Smooth muscle cell of the brain vasculature (primary cell): ENCODE measurements around the gene MBOAT2.
"Not testable (repeated sequence)": the region's sequence is repeated elsewhere in the genome, so short reads cannot be mapped to it uniquely, and the experiment has no call there.

ENCODE experiments used
- DNase-seq: peaks from one replicate; pipeline ENCODE4 v3.0.0-alpha.2; 2012; ENCODE audit warnings: low read depth, low spot score

Gene MBOAT2

DNA sequence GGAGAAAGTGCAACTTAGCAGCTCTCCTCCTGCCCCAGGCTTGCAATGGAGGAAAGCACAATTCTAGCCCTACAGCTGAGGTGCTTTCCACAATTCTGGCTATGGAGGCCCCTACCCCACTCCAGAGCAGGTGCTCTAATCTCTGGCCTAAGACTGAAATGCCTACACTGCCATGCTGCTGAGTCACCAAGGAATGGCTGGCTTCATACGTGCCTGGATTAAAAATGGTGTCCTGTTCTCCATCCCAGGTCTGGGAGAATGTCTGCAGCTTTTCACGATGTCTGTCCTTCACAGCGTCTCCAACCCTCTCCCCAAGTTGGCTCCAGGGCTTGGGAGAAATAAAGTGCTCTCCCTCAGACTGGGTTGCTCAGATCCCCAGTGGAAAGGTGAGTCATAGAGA is 48.5 kb downstream of the MBOAT2 start:
- no peak for DNase-seq

DNA sequence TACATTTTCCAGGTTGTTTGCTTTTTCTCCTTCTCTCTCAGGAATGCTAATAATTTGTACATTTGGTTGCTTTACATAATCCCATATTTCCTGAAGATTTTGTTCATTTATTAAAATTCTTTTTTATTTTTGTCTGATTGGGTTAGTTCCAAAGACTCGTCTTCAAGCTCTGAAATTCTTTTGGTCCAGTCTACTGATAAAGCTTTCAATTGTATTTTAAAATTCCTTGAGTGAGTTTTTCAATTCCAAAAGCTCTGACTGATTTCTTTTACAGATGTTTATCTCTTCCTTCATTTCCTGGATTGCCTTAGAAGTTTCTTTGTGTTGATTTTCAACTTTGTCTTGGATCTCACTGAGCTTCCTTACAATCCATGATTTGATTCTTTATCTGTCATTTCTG is 50.0 kb downstream of the MBOAT2 start:
- DNase-seq = no peak

DNA sequence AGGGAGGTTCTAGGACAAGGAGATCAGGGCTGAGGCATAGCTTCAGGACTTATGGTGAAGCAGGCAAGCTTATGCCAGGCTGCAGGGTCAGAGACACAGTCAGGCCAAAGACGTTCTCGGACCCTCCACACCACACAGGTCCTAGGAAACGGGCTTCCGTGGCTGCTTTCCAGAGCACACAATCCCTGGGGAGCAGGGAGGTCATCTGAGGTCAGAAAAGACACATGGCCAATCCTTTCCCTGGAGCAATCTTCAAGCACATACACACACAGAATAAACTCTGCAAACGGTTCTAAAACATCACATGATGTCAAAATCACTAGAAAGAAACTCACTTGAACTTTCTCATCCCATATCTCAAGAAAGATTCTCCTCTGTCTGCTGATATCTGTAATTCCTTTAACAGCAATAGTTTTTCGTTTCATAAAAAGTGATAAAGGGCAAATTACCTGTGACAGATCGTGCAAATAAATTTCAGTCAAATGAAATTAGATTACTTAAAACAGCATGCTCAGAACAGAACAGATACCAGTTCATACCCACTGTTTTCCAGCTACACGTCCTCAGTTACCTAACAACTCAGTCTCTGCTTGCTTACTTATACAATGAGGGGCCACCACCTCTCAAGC is 63.9 kb downstream of the MBOAT2 start:
- DNase-seq = no peak

DNA sequence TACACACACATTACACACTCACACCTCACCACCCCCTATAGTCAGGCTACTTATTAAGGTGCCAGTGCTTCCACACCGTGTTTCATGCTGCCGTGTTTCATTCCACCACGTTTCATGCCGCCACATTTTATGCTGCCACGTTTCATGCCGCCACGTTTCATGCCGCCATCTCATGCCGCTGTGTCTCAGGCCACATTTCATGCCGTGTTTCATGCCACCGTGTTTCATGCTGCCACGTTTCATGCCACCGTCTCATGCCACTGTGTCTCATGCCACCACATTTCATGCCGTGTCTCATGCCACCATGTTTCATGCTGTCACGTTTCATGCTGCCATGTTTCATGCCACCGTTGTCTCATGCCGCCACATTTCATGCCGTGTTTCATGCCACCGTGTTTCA is 65.1 kb downstream of the MBOAT2 start:
- no peak for DNase-seq

DNA sequence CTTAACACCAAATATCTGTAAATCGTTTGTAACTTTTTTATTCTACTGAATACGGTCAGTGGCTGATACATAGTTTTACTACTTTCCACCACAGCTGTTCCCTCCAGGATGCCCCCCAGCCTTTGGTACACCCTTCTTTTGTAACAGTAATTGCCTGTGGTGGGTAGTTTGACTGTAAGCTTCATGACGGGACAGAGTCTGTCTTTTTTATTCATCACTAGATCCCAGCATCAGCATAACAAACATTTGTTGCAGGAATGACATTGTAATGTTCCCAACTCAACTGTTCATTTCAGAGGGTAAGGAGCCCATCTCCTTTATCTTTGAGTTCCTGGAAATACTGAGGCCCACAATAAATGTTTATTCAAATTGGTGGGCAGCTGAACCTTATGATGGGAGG is 67.5 kb downstream of the MBOAT2 start:
- DNase-seq = no peak

DNA sequence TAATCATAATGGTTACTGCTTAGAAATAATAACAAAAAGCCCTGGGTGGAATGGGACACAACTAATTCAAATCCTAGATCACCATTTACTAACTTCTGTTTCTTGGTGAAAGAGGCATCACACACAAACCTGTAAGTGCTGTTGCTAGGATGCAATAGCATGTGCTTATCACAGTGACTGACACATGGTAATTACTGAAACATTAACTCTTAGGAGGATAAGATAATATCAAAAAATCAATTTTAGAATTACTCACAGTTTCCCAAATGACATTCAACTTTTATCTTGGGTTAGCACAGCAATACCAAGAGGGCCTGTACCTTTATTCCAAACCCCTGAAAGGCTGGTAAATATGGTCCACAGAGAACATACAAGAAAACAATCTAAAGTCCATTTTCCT is 69.1 kb downstream of the MBOAT2 start:
- no peak for DNase-seq

DNA sequence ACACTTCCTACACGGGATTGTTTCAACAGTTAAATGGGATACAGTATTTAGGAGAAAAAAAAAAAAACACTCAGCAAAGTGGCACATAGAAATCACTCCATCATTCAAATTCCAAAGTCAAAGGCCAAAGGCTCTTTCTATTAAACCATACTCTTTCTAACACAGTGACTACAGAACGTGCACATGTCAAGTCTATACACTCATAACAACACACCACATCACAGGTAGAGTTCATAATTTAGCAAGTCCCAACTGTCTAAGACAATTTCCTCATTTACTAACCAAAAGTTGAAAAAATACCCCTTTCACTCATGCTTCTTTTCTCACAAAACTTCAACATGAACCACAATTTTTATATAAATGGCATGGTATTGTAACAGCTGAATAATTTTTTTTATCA is 70.8 kb downstream of the MBOAT2 start:
- no peak for DNase-seq

DNA sequence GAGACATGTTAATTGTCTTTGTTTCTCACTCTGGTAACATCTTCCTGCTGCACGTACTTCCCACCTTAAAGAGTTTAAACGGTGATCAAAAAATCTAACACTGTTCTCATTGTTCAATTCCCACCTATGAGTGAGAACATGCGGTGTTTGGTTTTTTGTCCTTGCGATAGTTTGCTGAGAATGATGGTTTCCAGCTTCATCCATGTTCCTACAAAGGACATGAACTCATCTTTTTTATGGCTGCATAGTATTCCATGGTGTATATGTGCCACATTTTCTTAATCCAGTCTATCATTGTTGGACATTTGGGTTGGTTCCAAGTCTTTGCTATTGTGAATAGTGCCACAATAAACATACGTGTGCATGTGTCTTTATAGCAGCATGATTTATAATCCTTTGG is 73.3 kb downstream of the MBOAT2 start:
- DNase-seq = not testable (repeated sequence)

DNA sequence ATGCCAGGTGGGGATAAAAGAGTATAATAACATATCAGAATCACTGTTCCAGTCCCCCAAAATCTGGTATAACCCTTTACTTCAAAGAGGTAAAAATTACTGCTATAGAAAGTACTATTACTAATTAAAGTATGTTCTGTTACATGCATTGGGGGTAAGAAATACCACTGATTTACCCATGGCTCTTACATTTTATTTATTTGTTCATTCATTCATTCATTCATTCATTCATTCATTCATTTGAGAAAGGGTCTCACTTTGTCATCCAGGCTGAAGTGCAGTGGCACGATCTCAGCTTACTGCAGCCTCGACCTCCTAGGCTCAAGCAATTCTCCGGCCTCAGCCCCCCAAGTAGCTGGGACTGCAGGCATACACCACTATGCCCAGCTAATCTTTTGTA is 74.4 kb downstream of the MBOAT2 start:
- no peak for DNase-seq

DNA sequence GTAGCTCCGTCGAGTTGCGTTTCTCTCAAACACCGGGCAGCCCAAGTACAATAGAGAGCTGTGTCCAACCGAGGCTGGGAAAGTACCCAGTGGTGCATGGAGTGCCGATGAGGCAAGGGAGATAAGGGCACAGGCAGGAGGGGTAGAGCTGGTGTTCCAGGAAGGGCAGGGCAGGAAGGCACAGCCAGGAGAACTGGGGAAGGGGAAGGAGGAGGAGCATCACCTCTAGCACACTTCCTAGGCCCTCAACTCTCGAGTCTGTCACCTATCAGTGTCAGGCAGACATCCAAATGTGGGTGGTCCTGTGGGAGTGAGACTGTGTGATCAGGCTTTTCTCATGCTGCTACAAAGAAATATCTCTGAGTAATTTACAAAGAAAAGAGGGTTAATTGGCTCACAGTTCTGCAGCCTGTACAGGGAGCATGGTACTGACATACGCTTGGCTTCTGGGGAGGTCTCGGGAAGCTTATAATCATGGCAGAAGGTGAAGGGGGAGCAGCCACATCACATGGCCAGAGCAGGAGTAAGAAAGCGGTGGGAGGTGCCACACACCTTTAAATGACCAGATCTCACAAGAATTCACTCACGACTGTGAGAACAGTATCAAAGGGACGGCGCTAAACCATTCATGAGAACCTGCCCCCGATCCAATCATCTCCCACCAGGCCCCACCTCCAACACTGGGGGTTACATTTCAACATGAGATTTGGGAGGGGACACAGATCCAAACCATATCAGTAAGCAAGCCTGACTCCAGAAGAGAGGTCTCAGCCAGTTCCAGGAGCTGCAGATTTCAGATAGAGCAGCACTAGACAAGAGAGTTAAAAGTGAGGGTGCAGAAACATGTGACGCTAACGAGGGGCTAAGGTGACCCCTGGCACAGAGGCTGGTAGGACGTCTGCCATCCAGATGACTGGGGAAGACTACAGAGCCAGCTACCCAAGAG is 75.7 kb downstream of the MBOAT2 start:
- no peak for DNase-seq

DNA sequence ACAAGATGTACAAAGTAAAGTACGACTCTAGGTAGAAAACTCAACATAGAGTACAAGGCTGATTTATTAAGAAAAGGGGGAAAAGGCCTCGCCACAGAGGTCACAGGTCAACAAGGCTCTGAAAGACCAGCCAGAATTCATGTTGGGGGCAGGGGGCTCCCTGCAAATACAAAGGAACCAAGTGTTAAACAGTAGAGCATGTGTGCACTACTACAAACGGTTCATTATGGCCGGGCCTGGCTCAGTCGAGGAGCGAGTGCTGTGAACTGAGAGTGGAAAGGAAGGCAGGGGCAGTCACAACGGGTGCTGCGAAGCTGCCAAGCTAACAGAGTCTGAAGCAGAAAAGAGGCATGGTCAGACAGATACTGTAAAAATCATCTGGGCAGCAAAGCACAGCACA is 77.1 kb downstream of the MBOAT2 start:
- no peak for DNase-seq

DNA sequence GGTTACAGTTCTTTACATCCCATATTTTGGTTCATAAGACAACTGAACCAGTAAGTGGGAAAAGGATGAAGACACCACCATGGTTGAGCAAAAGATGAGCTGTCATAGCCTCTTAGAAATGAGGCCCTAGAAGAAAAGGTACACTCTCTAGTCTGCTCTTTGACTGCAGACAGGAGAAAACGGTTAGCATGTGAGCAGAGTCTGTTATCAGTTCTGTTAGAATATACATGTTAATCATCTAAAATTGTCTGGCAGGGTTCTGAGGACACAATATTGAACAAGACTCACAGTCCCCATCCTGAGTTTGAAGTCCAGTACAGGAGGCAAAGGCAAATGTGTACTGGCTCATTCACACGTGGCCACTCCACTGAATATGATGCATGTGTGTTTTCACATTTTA is 78.1 kb downstream of the MBOAT2 start:
- DNase-seq = no peak

DNA sequence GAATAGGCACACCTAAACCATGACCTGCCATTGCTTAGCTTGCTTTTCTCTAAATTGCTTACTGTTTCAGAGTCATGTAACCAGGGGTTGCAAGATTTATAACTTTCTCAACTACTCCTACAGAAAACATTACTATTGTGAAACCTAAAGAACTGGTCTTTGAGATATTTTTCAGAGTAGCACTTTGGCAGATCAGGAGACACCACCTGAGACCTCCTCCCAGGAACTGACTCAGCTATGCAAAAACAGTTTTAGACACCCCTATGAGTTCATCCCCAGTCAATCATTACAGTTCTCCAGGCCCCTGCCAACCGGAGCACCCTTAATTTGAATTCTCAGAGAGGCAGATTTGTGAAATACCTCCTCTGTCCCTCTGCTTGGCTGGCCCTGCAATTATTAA is 80.3 kb downstream of the MBOAT2 start:
- no peak for DNase-seq

DNA sequence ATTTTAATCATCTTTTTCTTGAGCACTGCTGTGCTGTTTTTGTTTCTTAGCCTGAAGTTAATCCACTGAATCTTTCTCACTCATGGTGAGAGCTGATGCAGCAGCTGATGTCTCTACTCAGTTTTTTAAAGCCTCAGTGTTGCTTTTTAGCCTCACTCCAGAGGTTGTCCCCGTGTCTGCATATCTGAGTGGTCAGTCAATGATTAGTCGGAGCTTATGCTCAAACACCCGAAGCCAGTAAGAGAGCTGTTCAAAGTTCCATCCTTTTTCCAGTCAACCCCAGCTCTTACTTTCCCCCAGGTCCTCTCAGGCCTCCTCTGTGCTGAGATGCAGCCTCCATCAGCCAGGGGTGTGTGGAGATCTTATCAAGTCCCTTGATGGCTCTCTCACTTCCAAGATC is 81.1 kb downstream of the MBOAT2 start:
- no peak for DNase-seq

DNA sequence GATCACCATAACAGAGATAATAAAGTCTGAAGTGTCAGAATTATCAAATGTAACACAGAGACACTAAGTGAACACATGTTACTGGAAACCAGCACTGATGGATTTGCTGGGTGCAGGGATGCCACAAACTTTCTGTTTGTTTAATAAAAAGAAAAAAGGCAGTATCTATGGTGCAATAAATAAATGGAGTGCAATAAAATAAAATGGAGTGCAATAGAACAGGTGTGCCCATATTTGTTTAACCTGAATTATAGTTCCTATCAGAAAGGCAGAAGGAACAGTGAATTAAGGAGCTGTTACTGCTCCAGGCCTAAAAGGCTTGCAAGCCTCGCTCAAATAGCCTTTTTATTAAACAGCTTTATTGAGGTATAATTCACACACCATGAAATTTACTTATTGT is 85.1 kb downstream of the MBOAT2 start:
- DNase-seq = no peak

DNA sequence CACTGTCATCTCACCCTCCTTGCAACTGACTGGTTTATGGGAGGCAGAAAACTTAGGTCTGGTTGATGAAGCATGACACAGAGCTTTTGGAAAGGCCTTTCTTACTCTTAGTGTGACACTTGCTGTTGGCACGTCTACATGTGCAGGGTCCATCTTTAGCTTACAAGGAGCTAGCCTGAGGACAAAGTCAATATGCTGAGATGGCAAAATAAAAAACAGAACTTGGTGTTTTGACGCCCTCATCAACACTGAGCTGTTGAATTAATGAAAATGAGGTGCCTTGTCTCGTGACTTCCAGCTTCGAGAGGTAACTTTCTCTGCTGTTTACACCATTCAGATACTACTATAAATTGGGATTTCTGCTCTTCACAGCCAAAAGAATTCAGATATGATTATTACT is 87.5 kb downstream of the MBOAT2 start:
- DNase-seq = no peak

DNA sequence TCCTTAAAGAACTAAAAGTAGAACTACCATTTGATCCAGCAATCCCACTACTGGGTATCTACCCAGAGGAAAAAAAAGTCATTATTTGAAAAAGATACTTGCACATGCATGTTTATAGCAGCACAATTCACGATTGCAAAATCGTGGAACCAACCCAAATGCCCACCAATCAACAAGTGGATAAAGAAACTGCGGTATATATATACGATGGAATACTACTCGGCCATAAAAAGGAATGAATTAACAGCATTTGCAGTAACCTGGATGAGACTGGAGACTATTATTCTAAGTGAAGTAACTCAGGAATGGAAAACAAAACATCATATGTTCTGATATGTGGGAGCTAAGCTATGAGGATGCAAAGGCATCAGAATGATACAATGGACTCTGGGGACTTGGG is 89.7 kb downstream of the MBOAT2 start:
- not testable (repeated sequence) for DNase-seq

DNA sequence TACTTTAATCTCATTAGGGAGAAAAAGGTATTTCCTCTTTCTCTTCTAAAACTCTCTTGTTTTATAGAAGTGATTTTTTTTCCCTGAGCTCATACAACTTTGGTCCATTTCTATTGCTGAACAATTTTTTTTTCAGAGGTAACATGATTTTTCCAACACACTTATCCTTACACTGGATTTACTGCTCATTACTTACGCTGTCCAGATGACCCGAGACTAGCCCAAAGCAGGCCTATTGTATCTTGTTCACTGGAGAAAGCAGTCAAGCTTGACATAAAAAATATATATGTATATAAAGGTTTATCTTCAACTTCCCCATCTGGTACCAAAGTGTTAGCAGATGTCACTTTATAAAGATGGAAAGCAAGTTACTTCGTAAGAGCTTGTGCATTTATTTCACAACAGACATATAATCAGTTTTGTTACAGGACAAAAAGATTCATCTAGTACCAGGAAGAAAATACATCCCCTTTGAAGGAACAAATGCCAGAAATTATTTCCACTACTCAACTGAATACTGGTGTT is 95.7 kb downstream of the MBOAT2 start:
- no peak for DNase-seq

DNA sequence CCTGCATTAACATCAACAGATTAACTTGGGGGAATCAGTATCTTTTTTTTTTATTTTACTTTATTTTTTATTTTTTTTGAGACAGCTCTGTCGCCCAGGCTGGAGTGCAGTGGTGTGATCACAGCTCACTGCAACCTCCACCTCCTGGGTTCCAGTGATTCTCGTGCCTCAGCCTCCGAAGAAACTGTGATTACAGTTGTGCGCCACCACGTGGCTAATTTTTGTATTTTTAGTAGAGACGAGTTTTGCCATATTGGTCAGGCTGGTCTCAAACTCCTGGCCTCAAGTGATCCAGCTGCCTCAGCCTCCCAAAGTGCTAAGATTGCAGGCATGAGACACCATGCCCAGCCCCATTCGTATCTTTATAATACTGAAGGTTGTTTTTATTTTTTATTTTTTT is 99.6 kb downstream of the MBOAT2 start:
- not testable (repeated sequence) for DNase-seq

DNA sequence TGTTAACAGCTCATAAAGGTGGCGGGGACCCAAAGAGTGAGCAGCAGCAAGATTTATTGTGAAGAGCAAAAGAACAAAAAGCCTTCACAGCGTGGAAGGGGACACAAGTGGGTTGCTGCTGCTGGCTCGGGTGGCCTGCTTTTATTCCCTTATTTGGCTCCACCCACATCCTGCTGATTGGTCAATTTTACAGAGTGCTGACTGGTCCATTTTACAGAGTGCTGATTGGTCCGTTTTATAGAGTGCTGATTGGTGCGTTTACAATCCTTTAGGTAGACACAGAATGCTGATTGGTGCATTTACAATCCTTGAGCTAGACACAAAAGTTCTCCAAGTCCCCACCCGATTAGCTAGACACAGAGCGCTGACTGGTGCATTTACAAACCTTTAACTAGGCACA is 100.7 kb downstream of the MBOAT2 start:
- DNase-seq = not testable (repeated sequence)

DNA sequence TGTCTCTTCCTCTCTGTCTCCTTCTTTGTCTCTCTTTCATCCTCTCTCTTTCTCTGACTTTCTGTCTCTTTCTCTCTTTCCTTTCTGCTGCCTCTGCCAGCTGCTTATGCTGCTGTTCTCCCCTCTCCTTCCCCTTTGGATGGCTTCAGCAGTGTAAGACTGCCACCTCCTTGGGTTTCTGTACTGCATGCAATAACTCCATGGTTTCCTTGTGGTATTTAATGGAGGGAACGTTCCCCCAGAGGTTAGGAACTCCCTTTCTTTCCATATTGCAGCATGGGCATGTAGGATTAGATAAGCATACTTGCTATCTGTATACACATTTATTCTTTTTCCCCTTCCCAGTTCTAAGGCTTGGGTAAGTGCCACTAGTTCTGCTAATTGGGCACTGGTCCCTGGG is 106.3 kb downstream of the MBOAT2 start:
- not testable (repeated sequence) for DNase-seq

DNA sequence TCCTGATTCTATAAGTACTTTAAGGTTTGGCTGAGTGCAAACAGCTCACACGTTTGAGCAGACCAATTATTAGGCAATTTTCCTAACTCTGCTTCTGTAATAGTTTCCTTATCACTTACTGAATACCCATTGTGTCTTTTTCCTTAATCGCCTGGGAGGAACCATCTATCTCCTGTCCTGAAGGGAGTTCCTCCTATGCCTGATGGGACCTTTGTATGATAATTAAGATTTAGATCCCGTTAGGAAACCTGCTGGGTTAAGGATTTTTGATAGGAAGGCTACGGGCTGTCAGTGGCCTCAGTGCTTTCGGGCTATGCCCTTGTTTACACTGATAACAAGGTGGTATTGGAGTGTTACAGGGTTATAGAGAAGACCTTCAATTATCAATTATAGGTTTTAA is 106.8 kb downstream of the MBOAT2 start:
- not testable (repeated sequence) for DNase-seq
